Stimulated activated CD4-positive, alpha-beta T cell treated with anti-CD3 and anti-CD28 coated beads, Interleukin-2, amount 100 ng/mL, for 24 hours (primary cell): Measurements from ENCODE around the gene TIMM17A.
A peak's percentile ranks its signal among the peaks of the same experiment; 100 is the strongest.
"Not testable (repeated sequence)": the region's sequence is repeated elsewhere in the genome, so short reads cannot be mapped to it uniquely, and the experiment has no call there.

Experiments used
- DNase-seq, 2 donors: peaks; one replicate each; pipeline ENCODE4 v3.0.0-alpha.2; 2020

The TIMM17A gene

GRCh38 chr1:201955009-201955728 is at the start of gene TIMM17A:
TIMM17A (plus strand) TSS chr1:201955503; CDS start chr1:201955527, 24 bp downstream.
- peak; percentile 94 to 95 for DNase-seq

GRCh38 chr1:201906336-201906735 is 49.0 kb upstream of the TIMM17A start:
- DNase-seq: no peak

GRCh38 chr1:201907621-201908020 is 47.7 kb upstream of the TIMM17A start:
- DNase-seq: no peak

- no peak for DNase-seq
These were observed 43.3 kb upstream of the TIMM17A start for GRCh38 chr1:201911826-201912571.

- no peak for DNase-seq
These were observed 42.5 kb upstream of the TIMM17A start for GRCh38 chr1:201912832-201913231.

GRCh38 chr1:201914456-201915235 is 40.7 kb upstream of the TIMM17A start:
- no peak for DNase-seq

- DNase-seq: no peak
These were observed 38.6 kb upstream of the TIMM17A start for GRCh38 chr1:201916649-201917249.

GRCh38 chr1:201917362-201918033 is 37.8 kb upstream of the TIMM17A start:
- no peak for DNase-seq

- DNase-seq: no peak
These were observed 37.0 kb upstream of the TIMM17A start for GRCh38 chr1:201918343-201918742.

- no peak for DNase-seq
These were observed 33.2 kb upstream of the TIMM17A start for GRCh38 chr1:201921952-201922558.

GRCh38 chr1:201925301-201925567 is 30.1 kb upstream of the TIMM17A start:
- DNase-seq: no peak

GRCh38 chr1:201925981-201926645 is 29.2 kb upstream of the TIMM17A start:
- DNase-seq: no peak

- DNase-seq: no peak
These were observed 27.0 kb upstream of the TIMM17A start for GRCh38 chr1:201928266-201928665.

GRCh38 chr1:201930137-201930536 is 25.2 kb upstream of the TIMM17A start:
- DNase-seq: no peak

- no peak for DNase-seq
These were observed 24.5 kb upstream of the TIMM17A start for GRCh38 chr1:201930803-201931202.

- no peak for DNase-seq
These were observed 21.4 kb upstream of the TIMM17A start for GRCh38 chr1:201933840-201934430.

- no peak for DNase-seq
These were observed 17.6 kb upstream of the TIMM17A start for GRCh38 chr1:201937624-201938213.

- no peak for DNase-seq
These were observed 16.8 kb upstream of the TIMM17A start for GRCh38 chr1:201938440-201939035.

GRCh38 chr1:201939148-201939547 is 16.2 kb upstream of the TIMM17A start:
- no peak for DNase-seq

GRCh38 chr1:201939574-201939973 is 15.7 kb upstream of the TIMM17A start:
- DNase-seq: no peak

GRCh38 chr1:201940316-201940715 is 15.0 kb upstream of the TIMM17A start:
- not testable (repeated sequence) for DNase-seq
